HG03439 (cell line): ENCODE data around the gene INPP5A.
"Not testable (repeated sequence)": the region's sequence is repeated elsewhere in the genome, so short reads cannot be mapped to it uniquely, and the experiment has no call there.

Experiments used
- ATAC-seq: cut with Tn5 transposase; IDR thresholded peaks from one replicate; pipeline ENCODE4 v1.9.1; 2021; ENCODE audit warnings: mild to moderate bottlenecking, moderate library complexity; ENCODE audit not compliant: unreplicated experiment

The INPP5A gene

GRCh38 chr10:132668048-132668394, 130.4 kb downstream of the INPP5A start:
- ATAC-seq, result no peak

- ATAC-seq, result no peak
Measured at GRCh38 chr10:132669208-132669861, 131.7 kb downstream of the INPP5A start.

- no peak for ATAC-seq
Measured at GRCh38 chr10:132670546-132671227, 133.1 kb downstream of the INPP5A start.

- ATAC-seq, result no peak
Measured at GRCh38 chr10:132671228-132672154, 133.9 kb downstream of the INPP5A start.

- not testable (repeated sequence) for ATAC-seq
Measured at GRCh38 chr10:132673746-132674145, 136.2 kb downstream of the INPP5A start.

GRCh38 chr10:132674311-132674710, 136.7 kb downstream of the INPP5A start:
- ATAC-seq, result no peak

GRCh38 chr10:132675031-132675740, 137.6 kb downstream of the INPP5A start:
- ATAC-seq, result no peak

GRCh38 chr10:132676193-132676891, 138.8 kb downstream of the INPP5A start:
- no peak for ATAC-seq

GRCh38 chr10:132677096-132677472, 139.5 kb downstream of the INPP5A start:
- ATAC-seq, result no peak

- ATAC-seq, result no peak
Measured at GRCh38 chr10:132677473-132678227, 140.1 kb downstream of the INPP5A start.

GRCh38 chr10:132678436-132679216, 141.0 kb downstream of the INPP5A start:
- no peak for ATAC-seq

GRCh38 chr10:132679217-132679595, 141.6 kb downstream of the INPP5A start:
- no peak for ATAC-seq

GRCh38 chr10:132679640-132680039, 142.1 kb downstream of the INPP5A start:
- no peak for ATAC-seq

- ATAC-seq, result not testable (repeated sequence)
Measured at GRCh38 chr10:132680741-132681140, 143.2 kb downstream of the INPP5A start.

- ATAC-seq, result no peak
Measured at GRCh38 chr10:132681858-132682755, 144.5 kb downstream of the INPP5A start.

- ATAC-seq, result no peak
Measured at GRCh38 chr10:132684164-132684891, 146.7 kb downstream of the INPP5A start.
